GM23338 (cell line): ENCODE measurements around the gene TIAM1.

ENCODE experiments used
- CREB1 ChIP-seq: fragments of 250-450 bp; sonication (Bioruptor Pico); IDR thresholded peaks from 2 replicates; pipeline ENCODE4 v1.5.0; 2020; ENCODE audit warnings: low read depth, mild to moderate bottlenecking, moderate library complexity
- ETS1 ChIP-seq: IDR thresholded peaks from 2 replicates; pipeline ENCODE4 v1.6.1; 2016; ENCODE audit warnings: antibody characterized with exemption
- EZH2 ChIP-seq: fragments of 200-600 bp; sonication (generic); IDR thresholded peaks from one replicate; pipeline ENCODE4 v1.8.0; 2017; ENCODE audit warnings: antibody characterized with exemption, mild to moderate bottlenecking, low read depth; ENCODE audit not compliant: unreplicated experiment
- EZH2phosphoT487 ChIP-seq: fragments of 200-600 bp; sonication (generic); IDR thresholded peaks from one replicate; pipeline ENCODE4 v1.8.1; 2018; ENCODE audit warnings: antibody characterized with exemption; ENCODE audit not compliant: unreplicated experiment
- JUNB ChIP-seq: IDR thresholded peaks from one replicate; pipeline ENCODE4 v1.6.1; 2016; ENCODE audit warnings: antibody characterized with exemption; ENCODE audit not compliant: unreplicated experiment
- NANOG ChIP-seq: IDR thresholded peaks from 2 replicates; pipeline ENCODE4 v1.6.1; 2016; ENCODE audit warnings: antibody characterized with exemption, borderline replicate concordance
- POLR2AphosphoS5 ChIP-seq: IDR thresholded peaks from 2 replicates; pipeline ENCODE4 v1.6.1; 2016; ENCODE audit warnings: antibody characterized with exemption, low read depth
- ZNF114 ChIP-seq: fragments of 250-450 bp; sonication (Bioruptor Pico); IDR thresholded peaks from 2 replicates; pipeline ENCODE4 v1.5.0; 2020; ENCODE audit warnings: mild to moderate bottlenecking, moderate library complexity
- ZNF331 ChIP-seq: fragments of 250-450 bp; sonication (Bioruptor Pico); IDR thresholded peaks from 2 replicates; pipeline ENCODE4 v1.5.0; 2020; ENCODE audit warnings: low read depth, mild to moderate bottlenecking, moderate library complexity
- TF ChIP-seq, protein P1 (sequence below), 2 experiments: fragments of 200-600 bp in 1 of 2; sonication (generic) in 1 of 2; conservative IDR thresholded peaks; 2 replicates each; pipeline versions ENCODE4 v1.5.1 to v1.6.1; 2016 to 2017; ENCODE audit warnings: antibody characterized with exemption in 2 of 2, low read depth in 2 of 2, mild to moderate bottlenecking in 2 of 2, moderate library complexity in 1 of 2
- TF ChIP-seq, protein P2 (sequence below): IDR thresholded peaks from one replicate; pipeline ENCODE4 v1.6.1; 2018; ENCODE audit warnings: antibody characterized with exemption; ENCODE audit not compliant: unreplicated experiment

GRCh38 chr21:31173881-31174555 is 170.0 kb downstream of the TIAM1 start:
- TF ChIP-seq, protein P1, sequence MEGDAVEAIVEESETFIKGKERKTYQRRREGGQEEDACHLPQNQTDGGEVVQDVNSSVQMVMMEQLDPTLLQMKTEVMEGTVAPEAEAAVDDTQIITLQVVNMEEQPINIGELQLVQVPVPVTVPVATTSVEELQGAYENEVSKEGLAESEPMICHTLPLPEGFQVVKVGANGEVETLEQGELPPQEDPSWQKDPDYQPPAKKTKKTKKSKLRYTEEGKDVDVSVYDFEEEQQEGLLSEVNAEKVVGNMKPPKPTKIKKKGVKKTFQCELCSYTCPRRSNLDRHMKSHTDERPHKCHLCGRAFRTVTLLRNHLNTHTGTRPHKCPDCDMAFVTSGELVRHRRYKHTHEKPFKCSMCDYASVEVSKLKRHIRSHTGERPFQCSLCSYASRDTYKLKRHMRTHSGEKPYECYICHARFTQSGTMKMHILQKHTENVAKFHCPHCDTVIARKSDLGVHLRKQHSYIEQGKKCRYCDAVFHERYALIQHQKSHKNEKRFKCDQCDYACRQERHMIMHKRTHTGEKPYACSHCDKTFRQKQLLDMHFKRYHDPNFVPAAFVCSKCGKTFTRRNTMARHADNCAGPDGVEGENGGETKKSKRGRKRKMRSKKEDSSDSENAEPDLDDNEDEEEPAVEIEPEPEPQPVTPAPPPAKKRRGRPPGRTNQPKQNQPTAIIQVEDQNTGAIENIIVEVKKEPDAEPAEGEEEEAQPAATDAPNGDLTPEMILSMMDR (conservative IDR thresholded peaks at IDR 0.05; ENCODE audit: low read depth in 2 of 2): no peak
- TF ChIP-seq, protein P2, sequence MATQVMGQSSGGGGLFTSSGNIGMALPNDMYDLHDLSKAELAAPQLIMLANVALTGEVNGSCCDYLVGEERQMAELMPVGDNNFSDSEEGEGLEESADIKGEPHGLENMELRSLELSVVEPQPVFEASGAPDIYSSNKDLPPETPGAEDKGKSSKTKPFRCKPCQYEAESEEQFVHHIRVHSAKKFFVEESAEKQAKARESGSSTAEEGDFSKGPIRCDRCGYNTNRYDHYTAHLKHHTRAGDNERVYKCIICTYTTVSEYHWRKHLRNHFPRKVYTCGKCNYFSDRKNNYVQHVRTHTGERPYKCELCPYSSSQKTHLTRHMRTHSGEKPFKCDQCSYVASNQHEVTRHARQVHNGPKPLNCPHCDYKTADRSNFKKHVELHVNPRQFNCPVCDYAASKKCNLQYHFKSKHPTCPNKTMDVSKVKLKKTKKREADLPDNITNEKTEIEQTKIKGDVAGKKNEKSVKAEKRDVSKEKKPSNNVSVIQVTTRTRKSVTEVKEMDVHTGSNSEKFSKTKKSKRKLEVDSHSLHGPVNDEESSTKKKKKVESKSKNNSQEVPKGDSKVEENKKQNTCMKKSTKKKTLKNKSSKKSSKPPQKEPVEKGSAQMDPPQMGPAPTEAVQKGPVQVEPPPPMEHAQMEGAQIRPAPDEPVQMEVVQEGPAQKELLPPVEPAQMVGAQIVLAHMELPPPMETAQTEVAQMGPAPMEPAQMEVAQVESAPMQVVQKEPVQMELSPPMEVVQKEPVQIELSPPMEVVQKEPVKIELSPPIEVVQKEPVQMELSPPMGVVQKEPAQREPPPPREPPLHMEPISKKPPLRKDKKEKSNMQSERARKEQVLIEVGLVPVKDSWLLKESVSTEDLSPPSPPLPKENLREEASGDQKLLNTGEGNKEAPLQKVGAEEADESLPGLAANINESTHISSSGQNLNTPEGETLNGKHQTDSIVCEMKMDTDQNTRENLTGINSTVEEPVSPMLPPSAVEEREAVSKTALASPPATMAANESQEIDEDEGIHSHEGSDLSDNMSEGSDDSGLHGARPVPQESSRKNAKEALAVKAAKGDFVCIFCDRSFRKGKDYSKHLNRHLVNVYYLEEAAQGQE: no peak
- TF ChIP-seq EZH2 (no peak), EZH2phosphoT487 (no peak), POLR2AphosphoS5 (no peak), JUNB (no peak), NANOG (no peak), CREB1 (CRISPR knock-in tag) (no peak), ETS1 (no peak), ZNF331 (CRISPR knock-in tag) (no peak), ZNF114 (CRISPR knock-in tag) (no peak)
